Activated T-cell treated with anti-CD3 and anti-CD28 coated beads, Interleukin-2, amount 50 U/mL, for 1 hour (primary cell): Measurements from ENCODE around the gene CDKN2A.
A peak's percentile ranks its signal among the peaks of the same experiment; 100 is the strongest.
"Not testable (repeated sequence)": the region's sequence is repeated elsewhere in the genome, so short reads cannot be mapped to it uniquely, and the experiment has no call there.

Experiments
- DNase-seq: peaks from one replicate; pipeline ENCODE4 v3.0.0-alpha.2; 2020

Gene CDKN2A

DNA sequence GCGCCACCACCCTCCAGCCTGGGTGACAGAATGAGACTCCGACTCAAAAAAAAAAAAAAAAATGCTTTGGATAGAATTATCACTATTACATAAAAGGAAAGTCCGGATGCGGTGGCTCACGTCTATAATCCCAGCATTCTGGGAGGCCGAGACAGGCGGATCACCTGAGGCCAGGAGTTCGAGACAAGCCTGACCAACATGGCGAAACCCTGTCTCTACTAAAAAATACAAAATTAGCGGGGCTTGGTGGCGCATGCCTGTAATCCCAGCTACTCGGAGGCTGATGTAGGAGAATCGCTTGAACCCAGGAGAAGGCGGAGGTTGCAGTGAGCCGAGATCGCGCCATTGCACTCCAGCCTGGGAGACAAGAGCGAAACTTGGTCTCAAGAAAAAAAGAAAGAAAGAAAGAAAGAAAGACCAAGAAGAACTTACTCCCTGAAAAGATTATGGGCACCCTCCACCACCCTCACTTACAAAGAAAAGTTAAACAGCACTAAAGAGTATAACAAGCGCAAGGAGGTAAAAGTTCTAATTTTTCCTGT, 17.8 kb downstream of the CDKN2A start:
- no peak for DNase-seq

DNA sequence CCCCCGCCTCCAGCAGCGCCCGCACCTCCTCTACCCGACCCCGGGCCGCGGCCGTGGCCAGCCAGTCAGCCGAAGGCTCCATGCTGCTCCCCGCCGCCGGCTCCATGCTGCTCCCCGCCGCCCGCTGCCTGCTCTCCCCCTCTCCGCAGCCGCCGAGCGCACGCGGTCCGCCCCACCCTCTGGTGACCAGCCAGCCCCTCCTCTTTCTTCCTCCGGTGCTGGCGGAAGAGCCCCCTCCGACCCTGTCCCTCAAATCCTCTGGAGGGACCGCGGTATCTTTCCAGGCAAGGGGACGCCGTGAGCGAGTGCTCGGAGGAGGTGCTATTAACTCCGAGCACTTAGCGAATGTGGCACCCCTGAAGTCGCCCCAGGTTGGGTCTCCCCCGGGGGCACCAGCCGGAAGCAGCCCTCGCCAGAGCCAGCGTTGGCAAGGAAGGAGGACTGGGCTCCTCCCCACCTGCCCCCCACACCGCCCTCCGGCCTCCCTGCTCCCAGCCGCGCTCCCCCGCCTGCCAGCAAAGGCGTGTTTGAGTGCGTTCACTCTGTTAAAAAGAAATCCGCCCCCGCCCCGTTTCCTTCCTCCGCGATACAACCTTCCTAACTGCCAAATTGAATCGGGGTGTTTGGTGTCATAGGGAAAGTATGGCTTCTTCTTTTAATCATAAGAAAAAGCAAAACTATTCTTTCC, 19.3 kb downstream of the CDKN2A start:
- DNase-seq, result peak; percentile 47

DNA sequence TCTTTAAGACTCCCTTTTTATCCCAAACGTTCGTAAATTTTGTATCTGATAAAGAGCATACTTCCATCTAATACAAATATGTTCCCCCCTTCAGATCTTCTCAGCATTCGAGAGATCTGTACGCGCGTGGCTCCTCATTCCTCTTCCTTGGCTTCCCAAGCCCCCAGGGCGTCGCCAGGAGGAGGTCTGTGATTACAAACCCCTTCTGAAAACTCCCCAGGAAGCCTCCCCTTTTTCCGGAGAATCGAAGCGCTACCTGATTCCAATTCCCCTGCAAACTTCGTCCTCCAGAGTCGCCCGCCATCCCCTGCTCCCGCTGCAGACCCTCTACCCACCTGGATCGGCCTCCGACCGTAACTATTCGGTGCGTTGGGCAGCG, 19.9 kb downstream of the CDKN2A start:
- DNase-seq, result no peak

DNA sequence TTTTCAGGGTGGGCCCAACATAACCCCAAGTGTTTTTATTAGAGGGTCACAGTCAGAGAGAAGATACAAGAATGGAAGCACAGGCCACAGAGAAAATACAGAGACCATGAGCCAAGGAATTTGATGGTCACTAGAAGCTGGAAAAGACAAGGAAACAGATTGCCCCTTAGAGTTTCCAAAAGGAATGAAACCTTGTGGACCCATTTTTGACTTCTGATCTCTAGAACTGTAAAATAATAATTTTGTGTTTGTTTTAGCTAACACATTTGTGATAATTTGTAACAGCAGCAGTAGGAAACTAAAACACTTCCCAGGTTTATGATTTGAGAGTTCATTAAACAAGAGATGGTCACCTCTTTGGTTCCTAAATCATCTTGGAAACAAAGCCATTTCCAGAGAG, 21.8 kb downstream of the CDKN2A start:
- DNase-seq, result no peak

DNA sequence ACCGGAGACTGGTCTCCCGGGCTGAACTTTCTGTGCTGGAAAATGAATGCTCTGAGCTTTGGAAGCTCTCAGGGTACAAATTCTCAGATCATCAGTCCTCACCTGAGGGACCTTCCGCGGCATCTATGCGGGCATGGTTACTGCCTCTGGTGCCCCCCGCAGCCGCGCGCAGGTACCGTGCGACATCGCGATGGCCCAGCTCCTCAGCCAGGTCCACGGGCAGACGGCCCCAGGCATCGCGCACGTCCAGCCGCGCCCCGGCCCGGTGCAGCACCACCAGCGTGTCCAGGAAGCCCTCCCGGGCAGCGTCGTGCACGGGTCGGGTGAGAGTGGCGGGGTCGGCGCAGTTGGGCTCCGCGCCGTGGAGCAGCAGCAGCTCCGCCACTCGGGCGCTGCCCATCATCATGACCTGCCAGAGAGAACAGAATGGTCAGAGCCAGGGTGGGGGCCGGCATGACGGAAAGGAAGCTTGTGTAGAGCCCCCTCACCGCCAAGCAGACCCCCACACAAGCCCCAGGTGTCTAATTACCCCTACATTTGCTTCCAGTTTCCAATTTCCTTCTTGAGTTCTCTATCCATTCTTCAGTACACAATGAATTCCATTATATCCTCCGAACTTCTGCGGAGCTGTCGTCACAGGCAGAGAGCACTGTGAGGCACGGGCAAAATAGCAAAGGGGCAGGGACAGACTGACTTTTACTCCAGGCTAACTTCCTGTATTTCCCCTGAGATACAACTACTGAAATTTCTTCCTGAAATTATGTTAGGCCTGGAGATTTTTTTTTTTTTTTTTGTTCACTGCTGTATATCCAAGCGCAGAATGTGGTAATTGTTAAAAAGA, 23.2 kb downstream of the CDKN2A start:
- DNase-seq, result no peak

DNA sequence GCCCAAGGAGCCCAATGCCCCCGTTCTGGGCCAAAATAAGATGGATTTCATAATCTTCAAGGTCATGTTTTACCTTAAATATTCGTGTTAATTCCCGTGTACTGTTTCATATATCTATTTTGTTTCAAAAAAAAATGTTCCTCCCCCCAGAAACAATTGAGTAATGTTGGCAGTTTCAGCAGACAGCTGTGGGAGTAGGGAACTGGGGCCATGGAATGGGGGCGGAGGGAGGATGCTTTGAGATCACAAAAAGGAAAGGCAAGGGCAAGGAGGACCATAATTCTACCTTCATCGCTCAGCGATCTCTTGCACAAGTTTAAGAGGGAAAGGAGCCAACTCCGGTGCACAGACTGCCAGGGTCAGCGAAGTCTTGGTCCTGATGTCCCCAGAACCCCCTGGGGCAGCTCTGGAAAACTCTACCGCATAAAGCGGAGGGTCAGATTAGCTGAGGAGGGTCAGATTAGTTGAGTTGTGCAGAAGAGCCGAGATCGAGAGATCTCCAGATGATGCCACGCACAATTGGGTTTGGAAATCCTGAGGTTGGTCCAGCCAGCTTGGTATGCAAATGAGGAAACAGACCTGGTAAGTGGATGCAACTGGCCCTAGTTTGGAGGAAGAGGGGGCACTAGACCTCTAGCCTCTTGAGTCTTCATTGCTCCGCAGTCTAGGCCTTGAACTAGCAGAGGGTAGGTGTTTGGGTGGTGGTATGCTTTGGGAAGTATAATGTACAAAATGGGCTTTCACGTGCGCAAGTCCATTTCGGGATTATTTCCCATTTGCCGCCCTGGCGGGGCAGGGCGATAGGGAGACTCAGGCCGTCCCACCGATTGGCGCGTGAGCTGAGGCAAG, 24.0 kb downstream of the CDKN2A start:
- DNase-seq, result no peak

DNA sequence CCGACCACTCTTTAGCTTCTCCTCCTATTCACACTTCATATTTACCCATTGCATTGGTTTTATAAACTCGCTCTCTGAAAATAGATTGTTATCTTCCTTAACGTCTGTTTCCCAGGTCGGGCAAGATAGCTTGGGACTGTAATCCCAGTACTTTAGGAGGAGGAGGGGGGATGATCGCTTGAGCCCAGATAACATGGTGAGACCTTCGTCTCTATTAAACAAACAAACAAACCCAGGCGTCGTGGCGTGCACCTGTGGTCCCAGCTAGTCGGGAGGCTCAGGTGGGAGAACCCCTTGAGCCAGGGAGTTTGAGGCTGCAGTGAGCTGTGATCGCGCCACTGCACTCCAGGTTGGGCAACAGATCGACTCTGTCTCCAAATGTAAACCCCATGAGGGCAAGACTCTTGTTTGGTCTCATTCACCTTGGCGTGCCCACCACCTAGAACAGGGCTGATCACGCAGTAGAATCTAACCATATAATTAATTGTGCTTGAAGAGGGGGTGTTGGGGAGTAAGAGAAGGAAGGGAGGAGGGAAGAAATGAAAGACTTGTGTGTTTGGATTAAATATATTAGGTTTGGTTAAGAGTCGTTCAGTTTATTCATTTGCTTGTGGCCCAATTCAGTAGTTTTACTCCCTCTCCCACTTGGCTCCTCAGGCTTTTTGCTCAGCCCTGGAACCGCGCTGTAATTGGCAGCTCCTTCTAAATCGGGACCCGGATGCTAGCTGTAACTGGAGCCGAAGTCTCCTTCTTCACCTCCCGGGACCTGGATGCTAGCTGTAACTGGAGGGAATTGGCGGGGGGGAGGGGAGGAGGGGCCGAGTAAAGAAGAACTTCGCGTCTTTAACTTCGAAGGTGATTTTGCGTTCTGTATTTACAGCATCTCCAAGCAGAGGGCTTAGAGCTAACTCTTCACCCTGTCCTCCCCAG, 24.9 kb downstream of the CDKN2A start:
- DNase-seq, result peak; percentile 16

DNA sequence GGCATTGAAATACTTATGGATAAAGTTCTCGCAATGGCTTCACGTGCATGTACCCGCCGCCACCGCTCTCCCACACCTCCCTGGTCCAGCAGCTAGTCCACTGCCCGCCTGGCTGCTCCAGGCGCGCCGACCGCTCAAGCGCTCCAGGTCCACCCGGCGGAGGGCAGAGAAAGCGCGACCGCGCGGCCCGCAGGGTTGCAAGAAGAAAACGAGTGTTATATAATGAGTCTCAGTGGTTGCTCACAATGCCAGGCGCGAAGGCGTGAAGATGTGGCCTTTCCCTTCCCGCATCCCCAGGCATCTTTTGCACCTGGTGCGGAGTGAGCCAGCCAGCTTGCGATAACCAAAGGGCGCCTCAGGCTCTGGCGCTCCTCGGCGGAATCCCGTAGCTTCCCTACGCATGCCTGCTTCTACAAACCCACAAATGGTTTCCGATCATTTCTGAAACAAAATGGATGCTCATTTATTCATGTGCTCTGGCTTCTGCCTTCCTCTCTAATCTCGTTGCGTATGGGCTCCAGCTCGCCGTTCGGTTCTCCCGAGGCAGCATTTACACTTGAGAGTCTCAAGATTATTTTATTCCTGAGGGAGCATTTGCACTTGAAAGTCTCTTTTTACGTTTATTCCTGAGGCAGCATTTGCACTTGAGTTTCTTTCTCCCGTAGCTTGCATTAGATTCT, 25.7 kb downstream of the CDKN2A start:
- DNase-seq, result peak; percentile 24

DNA sequence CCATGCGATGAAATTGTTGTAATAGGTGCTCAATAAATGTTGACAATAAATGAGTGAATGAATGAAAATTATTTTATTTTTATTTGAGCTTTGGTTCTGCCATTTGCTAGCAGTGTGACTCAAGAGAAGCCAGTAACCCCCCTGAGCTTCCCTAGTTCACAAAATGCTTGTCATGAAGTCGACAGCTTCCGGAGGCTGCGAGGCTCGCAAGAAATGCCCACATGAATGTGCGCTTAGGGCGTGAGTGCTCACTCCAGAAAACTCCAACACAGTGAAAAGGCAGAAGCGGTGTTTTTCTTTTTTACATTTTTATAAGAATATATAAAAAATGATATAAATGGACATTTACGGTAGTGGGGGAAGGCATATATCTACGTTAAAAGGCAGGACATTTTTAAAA, 26.5 kb downstream of the CDKN2A start:
- no peak for DNase-seq

DNA sequence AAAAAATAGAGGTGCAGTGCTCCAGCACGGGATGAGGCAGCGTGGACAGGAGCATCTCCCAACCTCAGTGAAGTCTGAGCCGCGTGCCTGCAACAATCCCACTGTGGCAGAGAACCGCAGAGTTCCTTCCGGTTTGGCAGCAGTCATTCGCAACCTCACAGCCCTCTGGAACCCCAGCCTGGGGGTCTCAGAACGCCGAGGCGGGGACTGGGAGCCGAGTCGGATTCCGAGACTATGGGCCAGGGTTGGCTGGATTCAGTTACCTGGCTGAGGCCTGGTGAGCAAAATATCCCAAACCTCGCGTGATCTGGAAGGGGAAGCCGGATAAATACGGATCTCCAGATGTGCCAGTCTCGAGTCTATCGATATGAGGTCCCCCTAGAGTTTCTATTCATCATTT, 27.0 kb downstream of the CDKN2A start:
- no peak for DNase-seq

DNA sequence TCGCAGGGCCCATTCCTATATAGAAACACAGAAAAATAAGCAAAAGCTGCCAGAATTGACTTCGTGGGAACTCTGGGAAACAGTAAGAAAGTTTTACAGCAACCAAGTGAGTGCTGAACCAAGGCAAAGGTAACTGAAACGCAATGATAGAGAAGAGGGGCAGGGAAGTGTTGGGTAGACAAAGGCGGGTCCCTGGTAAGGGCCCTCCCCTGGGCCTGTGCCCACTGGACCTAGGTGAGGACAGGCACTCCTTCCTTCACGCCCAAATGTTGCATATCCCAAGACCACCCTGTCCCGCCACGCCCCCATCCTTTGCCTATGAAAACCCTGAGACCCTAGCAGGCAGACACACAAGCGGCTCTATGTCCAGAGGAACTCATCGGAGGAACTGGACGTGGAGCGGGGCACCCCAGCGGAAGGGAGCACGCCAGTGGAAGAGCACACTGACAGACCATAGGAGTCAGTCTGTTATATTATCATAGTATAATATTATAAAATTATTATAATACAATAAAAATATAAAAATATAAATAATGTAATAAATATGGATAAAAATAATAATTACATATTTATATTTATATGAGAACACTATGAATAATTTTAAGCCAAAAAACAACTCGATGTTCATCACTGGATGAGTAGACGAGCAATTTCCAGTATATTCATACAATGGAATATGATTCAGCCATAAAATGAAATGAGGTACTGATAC, 27.9 kb downstream of the CDKN2A start:
- no peak for DNase-seq

DNA sequence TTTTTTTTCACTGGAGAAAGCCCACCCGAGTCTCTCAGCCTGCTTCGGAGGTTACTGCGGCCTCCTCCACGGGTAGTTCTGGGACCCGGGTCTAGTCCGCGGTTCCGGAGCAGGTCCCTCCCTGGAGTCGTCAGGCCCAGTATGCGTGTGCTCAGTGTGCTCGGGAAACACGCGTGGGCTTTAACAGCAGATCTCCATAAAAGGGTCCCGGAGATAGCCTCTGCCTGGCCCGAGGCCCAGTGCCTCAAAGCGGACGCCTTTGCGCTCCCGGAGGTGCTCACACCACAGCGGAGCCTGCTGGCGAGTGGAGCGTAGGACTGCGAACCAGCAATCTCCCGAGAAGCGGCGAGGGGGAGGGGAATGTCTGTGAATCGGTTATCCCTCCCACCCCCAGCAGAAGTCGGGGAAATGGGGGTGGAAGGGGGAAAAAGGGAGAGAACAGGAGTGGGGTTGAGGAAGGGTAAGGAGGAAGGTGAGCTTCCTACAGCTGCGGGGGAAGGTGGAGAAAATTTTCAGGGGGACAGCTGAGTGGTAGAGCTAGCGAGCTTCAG, 28.7 kb downstream of the CDKN2A start:
- DNase-seq, result no peak

DNA sequence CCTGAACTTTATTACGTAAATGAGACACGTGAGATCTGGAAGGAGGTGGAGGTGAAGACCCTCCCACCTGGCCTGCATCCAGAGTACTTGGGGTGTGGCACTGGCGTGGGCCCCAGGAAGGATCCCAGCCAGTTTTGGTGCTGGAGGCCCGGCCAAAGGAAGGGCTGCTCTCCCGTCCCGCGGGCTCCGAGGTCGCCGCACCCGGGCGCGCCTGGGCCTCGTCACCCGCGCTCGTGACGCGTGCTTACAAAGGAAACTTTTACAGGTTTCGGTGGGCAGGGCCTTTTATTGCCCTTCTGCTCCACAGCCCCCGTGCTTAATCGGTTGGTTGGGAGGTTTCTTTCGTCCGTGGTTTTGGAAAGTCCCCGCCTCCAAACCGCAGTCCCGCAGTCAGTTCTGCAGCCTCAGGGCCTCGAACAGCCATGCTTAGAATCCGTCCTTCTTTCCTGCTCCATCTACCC, 29.2 kb downstream of the CDKN2A start:
- peak; percentile 57 for DNase-seq

DNA sequence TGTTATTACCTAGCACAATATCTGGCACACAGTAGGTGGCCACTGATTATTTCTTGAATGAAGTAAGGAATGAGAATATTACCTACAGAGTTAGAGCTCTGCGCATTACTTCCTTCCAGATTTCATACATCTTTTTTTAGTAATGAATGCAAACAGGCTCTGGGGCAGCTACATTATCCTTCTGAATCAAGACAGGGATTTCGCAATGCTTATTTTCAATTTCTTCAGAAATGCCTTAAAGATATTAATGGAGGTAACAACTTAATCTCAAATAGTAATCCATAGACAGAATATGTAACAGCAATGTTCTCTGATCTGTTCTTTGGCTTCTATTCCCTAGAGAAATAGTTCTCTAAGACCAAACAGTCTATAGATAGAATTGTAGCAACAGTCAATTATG, 32.6 kb downstream of the CDKN2A start:
- no peak for DNase-seq

DNA sequence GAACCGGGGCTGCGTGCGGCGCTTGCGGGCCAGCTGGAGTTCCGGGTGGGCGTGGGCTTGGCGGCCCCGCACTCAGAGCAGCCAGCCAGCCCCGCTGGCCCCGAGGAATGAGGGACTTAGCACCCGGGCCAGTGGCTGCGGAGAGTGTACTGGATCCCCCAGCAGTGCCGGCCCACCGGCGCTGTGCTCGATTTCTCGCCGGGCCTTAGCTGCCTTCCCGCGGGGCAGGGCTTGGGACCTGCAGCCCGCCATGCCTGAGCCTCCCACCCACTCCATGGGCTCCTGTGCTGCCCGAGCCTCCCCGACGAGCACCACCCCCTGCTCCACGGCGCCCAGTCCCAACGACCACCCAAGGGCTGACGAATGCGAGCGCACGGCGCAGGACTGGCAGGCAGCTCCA, 34.9 kb downstream of the CDKN2A start:
- not testable (repeated sequence) for DNase-seq

DNA sequence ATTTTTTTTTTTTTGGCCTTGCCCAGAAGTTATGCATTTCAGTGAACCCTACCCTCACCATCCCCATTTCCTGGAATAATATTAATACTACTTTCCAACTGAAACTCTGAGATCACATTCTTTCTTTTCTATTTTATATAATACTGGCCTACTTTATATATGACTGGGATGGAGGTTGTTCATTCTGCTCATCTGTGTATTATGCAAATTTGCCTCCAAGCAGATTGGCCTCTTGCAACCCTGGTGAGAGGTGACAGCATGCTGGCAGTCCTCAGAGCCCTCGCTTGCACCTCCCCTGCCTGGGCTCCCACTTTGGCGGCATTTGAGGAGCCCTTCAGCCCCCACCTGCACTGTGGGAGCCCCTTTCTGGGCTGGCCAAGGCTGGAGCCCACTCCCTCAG, 35.4 kb downstream of the CDKN2A start:
- no peak for DNase-seq

DNA sequence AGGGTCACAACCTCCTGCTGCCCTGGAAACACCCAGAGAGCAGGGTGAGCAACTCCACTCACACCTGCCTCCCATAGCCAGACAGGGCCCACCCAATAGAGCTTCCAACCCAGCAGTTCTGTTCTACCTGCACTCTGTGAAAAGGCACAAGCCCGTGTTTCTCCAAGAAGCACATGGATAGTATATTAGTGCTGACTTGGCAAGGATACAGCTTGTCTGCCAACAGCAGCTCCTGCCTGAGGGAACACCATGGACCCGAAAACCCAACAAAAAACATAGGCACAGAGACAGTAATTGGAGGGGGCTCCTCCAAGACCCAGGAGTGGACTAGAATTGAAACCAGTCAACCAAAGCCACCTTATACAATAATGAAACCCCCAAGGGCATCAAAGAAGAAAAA, 48.6 kb downstream of the CDKN2A start:
- DNase-seq, result no peak

DNA sequence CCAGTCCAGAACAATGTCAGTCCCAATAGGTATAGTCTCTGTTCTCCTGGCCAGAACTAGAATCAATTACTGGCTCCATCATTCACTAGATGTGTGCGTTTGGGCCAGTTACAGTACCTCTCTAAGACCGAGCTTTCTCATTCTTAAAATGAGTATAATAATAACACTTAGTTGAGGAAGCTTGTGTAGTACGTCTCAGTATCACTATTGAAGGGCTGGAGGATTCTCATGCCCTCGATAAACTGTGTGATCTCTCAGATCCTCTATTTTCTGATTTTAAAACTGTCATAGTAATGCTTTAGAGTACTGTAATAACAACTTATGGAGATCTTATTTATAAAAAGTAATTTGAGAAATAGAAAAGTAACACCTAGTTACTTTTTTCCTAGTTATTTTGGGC, 50.7 kb downstream of the CDKN2A start:
- no peak for DNase-seq

DNA sequence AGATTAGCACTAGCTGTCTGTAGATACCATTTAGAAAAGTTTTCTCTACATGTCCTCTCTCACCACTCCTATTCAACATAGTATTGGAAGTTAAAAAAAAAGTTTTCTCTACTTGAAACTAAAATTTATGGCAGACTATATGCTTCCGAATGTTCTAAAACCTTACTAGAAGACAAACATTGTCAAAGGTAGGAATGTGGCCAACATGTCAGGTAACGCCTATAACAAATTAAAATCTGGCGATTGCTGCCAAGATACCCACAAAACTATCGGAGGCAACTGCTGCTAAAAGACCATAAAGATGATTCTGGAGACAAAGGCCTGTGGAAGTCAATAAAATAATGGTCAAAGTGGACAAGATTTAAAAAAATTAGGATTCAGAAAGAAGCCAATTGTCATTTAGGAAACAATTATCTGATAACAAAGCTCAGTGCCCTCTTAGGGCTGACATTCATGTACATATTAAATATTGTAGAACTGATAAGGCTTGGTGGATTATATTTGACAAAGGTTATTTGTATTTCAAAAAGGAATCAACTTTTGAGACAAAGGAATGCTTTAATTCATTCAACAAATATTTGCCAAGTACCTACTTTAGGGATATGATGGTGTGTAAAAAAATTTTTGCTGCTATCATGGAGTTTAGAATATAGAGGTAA, 52.7 kb downstream of the CDKN2A start:
- no peak for DNase-seq

DNA sequence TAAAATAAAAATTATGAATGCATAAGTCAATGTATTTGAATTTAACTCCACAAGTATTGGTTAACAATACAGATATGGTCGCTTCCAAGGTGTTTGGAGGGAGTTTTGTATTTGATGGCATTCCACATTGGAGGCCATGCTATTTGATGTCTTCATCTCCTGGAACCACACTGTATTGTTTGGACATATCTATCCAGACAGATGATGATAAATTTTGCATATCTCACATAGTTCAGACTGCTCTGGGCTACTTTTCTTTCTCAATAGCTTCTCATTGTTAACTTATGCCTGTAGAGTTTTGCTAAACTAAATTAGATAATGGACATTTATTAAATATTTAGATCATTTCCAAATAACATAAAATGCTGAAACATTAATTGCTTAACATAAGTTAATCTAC, 58.0 kb downstream of the CDKN2A start:
- no peak for DNase-seq
